HG02763 (cell line): ENCODE results near the gene TMEM100.

Experiments
- ATAC-seq: cut with Tn5 transposase; IDR thresholded peaks from one replicate; pipeline ENCODE4 v1.9.1; 2021; ENCODE audit warnings: mild to moderate bottlenecking, moderate library complexity; ENCODE audit not compliant: unreplicated experiment

TMEM100 gene

GRCh38 chr17:55745258-55745657 lies 22.6 kb upstream of the TMEM100 start:
- ATAC-seq = no peak

- no peak for ATAC-seq
Measured at GRCh38 chr17:55743103-55743679, 20.5 kb upstream of the TMEM100 start.

- no peak for ATAC-seq
Measured at GRCh38 chr17:55742272-55743102, 19.8 kb upstream of the TMEM100 start.

GRCh38 chr17:55741356-55741700 lies 18.7 kb upstream of the TMEM100 start:
- no peak for ATAC-seq

GRCh38 chr17:55740511-55741355 lies 18.1 kb upstream of the TMEM100 start:
- ATAC-seq = no peak

- ATAC-seq = no peak
Measured at GRCh38 chr17:55737976-55738501, 15.4 kb upstream of the TMEM100 start.

- no peak for ATAC-seq
Measured at GRCh38 chr17:55735731-55736405, 13.2 kb upstream of the TMEM100 start.

GRCh38 chr17:55734128-55734781 lies 11.6 kb upstream of the TMEM100 start:
- no peak for ATAC-seq

- ATAC-seq = no peak
Measured at GRCh38 chr17:55731586-55732250, 9.1 kb upstream of the TMEM100 start.

- ATAC-seq = no peak
Measured at GRCh38 chr17:55730808-55731207, 8.1 kb upstream of the TMEM100 start.

GRCh38 chr17:55730380-55730779 lies 7.7 kb upstream of the TMEM100 start:
- ATAC-seq = no peak

- no peak for ATAC-seq
Measured at GRCh38 chr17:55729484-55729883, 6.8 kb upstream of the TMEM100 start.

GRCh38 chr17:55728833-55729232 lies 6.2 kb upstream of the TMEM100 start:
- ATAC-seq = no peak

GRCh38 chr17:55728361-55728760 lies 5.7 kb upstream of the TMEM100 start:
- no peak for ATAC-seq

GRCh38 chr17:55727920-55728319 lies 5.3 kb upstream of the TMEM100 start:
- ATAC-seq = no peak

- no peak for ATAC-seq
Measured at GRCh38 chr17:55727275-55727674, 4.6 kb upstream of the TMEM100 start.

- ATAC-seq = no peak
Measured at GRCh38 chr17:55726440-55726839, 3.8 kb upstream of the TMEM100 start.

GRCh38 chr17:55723488-55723848 lies 804 bp upstream of the TMEM100 start:
- ATAC-seq = no peak

GRCh38 chr17:55722016-55722736 lies 488 bp downstream of the TMEM100 start:
- no peak for ATAC-seq
